HG03060 (cell line): ENCODE results near the gene TMEM235.

Source experiments
- ATAC-seq: cut with Tn5 transposase; IDR thresholded peaks from one replicate; pipeline ENCODE4 v1.9.1; 2021; ENCODE audit warnings: low read depth, moderate number of reproducible peaks; ENCODE audit not compliant: unreplicated experiment

The TMEM235 gene

GRCh38 chr17:78230996-78231935 is at the start of gene TMEM235:
TSS of gene TMEM235 (plus strand) at chr17:78231631. CDS start at chr17:78232024, 393 bp downstream.
- no peak for ATAC-seq

GRCh38 chr17:78182504-78182903 is 48.9 kb upstream of the TMEM235 start:
- ATAC-seq = no peak

GRCh38 chr17:78183916-78184315 is 47.5 kb upstream of the TMEM235 start:
- ATAC-seq = no peak

- ATAC-seq = no peak
These were observed 47.1 kb upstream of the TMEM235 start for GRCh38 chr17:78184351-78184750.

- ATAC-seq = no peak
These were observed 46.6 kb upstream of the TMEM235 start for GRCh38 chr17:78184868-78185267.

GRCh38 chr17:78185981-78186691 is 45.3 kb upstream of the TMEM235 start:
- no peak for ATAC-seq

GRCh38 chr17:78186692-78187595 is 44.5 kb upstream of the TMEM235 start, which contains the start of the genes AFMID and TK1:
TSS of gene AFMID (plus strand) at chr17:78187362. CDS start at chr17:78187371, 9 bp downstream.
TSS of gene TK1 (minus strand) at chr17:78187052. CDS start at chr17:78186994, 58 bp downstream.
- ATAC-seq = peak; percentile 72

- ATAC-seq = no peak
These were observed 34.7 kb upstream of the TMEM235 start for GRCh38 chr17:78196716-78197115.

- no peak for ATAC-seq
These were observed 34.1 kb upstream of the TMEM235 start for GRCh38 chr17:78197147-78197832.

GRCh38 chr17:78200451-78200850 is 31.0 kb upstream of the TMEM235 start:
- no peak for ATAC-seq

GRCh38 chr17:78202666-78203065 is 28.8 kb upstream of the TMEM235 start:
- ATAC-seq = no peak

- ATAC-seq = no peak
These were observed 26.9 kb upstream of the TMEM235 start for GRCh38 chr17:78204387-78205123.

GRCh38 chr17:78205124-78205775 is 26.2 kb upstream of the TMEM235 start:
- no peak for ATAC-seq

- no peak for ATAC-seq
These were observed 25.1 kb upstream of the TMEM235 start for GRCh38 chr17:78206298-78206697.

- no peak for ATAC-seq
These were observed 22.9 kb upstream of the TMEM235 start for GRCh38 chr17:78208486-78208885.

GRCh38 chr17:78210111-78210510 is 21.3 kb upstream of the TMEM235 start:
- no peak for ATAC-seq

- no peak for ATAC-seq
These were observed 20.4 kb upstream of the TMEM235 start for GRCh38 chr17:78211032-78211431.

GRCh38 chr17:78214016-78214705 is 17.3 kb upstream of the TMEM235 start, which contains the start of gene BIRC5:
TSS of gene BIRC5 (plus strand) at chr17:78214253. CDS start at chr17:78214317, 64 bp downstream.
- ATAC-seq = no peak
